GM12801 (cell line): ENCODE data around the gene CCDC107.

Experiments used
- TF ChIP-seq, protein P1 (sequence below): IDR thresholded peaks from one replicate; pipeline ENCODE4 v1.5.1; 2011; ENCODE audit warnings: control low read depth; ENCODE audit not compliant: insufficient read length; ENCODE audit errors: extremely low read depth

Gene CCDC107

DNA sequence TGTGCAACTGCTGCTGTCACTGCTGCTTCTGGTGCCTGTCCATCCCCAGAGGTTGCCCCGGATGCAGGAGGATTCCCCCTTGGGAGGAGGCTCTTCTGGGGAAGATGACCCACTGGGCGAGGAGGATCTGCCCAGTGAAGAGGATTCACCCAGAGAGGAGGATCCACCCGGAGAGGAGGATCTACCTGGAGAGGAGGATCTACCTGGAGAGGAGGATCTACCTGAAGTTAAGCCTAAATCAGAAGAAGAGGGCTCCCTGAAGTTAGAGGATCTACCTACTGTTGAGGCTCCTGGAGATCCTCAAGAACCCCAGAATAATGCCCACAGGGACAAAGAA lies 15.9 kb downstream of the CCDC107 start:
- TF ChIP-seq, protein P1, sequence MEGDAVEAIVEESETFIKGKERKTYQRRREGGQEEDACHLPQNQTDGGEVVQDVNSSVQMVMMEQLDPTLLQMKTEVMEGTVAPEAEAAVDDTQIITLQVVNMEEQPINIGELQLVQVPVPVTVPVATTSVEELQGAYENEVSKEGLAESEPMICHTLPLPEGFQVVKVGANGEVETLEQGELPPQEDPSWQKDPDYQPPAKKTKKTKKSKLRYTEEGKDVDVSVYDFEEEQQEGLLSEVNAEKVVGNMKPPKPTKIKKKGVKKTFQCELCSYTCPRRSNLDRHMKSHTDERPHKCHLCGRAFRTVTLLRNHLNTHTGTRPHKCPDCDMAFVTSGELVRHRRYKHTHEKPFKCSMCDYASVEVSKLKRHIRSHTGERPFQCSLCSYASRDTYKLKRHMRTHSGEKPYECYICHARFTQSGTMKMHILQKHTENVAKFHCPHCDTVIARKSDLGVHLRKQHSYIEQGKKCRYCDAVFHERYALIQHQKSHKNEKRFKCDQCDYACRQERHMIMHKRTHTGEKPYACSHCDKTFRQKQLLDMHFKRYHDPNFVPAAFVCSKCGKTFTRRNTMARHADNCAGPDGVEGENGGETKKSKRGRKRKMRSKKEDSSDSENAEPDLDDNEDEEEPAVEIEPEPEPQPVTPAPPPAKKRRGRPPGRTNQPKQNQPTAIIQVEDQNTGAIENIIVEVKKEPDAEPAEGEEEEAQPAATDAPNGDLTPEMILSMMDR = no peak

DNA sequence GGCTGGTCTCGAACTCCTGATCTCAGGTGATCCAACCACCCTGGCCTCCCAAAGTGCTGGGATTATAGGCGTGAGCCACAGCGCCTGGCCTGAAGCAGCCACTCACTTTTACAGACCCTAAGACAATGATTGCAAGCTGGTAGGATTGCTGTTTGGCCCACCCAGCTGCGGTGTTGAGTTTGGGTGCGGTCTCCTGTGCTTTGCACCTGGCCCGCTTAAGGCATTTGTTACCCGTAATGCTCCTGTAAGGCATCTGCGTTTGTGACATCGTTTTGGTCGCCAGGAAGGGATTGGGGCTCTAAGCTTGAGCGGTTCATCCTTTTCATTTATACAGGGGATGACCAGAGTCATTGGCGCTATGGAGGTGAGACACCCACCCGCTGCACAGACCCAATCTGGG lies 17.1 kb downstream of the CCDC107 start:
- TF ChIP-seq, protein P1 = no peak

DNA sequence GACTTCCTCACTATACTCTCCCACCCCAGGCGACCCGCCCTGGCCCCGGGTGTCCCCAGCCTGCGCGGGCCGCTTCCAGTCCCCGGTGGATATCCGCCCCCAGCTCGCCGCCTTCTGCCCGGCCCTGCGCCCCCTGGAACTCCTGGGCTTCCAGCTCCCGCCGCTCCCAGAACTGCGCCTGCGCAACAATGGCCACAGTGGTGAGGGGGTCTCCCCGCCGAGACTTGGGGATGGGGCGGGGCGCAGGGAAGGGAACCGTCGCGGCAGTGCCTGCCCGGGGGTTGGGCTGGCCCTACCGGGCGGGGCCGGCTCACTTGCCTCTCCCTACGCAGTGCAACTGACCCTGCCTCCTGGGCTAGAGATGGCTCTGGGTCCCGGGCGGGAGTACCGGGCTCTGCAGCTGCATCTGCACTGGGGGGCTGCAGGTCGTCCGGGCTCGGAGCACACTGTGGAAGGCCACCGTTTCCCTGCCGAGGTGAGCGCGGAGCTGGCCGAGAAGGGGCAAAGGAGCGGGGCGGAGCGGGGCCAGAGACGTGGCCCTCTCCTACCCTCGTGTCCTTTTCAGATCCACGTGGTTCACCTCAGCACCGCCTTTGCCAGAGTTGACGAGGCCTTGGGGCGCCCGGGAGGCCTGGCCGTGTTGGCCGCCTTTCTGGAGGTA lies 17.8 kb downstream of the CCDC107 start:
- TF ChIP-seq, protein P1 = no peak

DNA sequence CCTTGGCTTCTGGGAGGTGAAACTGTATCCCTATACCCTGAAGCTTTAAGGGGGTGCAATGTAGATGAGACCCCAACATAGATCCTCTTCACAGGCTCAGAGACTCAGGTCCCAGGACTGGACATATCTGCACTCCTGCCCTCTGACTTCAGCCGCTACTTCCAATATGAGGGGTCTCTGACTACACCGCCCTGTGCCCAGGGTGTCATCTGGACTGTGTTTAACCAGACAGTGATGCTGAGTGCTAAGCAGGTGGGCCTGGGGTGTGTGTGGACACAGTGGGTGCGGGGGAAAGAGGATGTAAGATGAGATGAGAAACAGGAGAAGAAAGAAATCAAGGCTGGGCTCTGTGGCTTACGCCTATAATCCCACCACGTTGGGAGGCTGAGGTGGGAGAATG lies 21.0 kb downstream of the CCDC107 start:
- TF ChIP-seq, protein P1 = no peak

DNA sequence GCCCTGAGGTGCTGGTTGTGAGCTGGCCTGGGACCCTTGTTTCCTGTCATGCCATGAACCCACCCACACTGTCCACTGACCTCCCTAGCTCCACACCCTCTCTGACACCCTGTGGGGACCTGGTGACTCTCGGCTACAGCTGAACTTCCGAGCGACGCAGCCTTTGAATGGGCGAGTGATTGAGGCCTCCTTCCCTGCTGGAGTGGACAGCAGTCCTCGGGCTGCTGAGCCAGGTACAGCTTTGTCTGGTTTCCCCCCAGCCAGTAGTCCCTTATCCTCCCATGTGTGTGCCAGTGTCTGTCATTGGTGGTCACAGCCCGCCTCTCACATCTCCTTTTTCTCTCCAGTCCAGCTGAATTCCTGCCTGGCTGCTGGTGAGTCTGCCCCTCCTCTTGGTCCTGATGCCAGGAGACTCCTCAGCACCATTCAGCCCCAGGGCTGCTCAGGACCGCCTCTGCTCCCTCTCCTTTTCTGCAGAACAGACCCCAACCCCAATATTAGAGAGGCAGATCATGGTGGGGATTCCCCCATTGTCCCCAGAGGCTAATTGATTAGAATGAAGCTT lies 21.8 kb downstream of the CCDC107 start:
- TF ChIP-seq, protein P1 = no peak

DNA sequence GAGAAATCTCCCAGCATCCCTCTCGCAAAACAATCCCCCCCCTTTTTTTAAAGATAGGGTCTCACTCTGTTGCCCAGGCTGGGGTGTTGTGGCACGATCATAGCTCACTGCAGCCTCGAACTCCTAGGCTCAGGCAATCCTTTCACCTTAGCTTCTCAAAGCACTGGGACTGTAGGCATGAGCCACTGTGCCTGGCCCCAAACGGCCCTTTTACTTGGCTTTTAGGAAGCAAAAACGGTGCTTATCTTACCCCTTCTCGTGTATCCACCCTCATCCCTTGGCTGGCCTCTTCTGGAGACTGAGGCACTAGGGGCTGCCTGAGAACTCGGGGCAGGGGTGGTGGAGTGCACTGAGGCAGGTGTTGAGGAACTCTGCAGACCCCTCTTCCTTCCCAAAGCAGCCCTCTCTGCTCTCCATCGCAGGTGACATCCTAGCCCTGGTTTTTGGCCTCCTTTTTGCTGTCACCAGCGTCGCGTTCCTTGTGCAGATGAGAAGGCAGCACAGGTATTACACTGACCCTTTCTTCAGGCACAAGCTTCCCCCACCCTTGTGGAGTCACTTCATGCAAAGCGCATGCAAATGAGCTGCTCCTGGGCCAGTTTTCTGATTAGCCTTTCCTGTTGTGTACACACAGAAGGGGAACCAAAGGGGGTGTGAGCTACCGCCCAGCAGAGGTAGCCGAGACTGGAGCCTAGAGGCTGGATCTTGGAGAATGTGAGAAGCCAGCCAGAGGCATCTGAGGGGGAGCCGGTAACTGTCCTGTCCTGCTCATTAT lies 22.4 kb downstream of the CCDC107 start:
- TF ChIP-seq, protein P1 = no peak

DNA sequence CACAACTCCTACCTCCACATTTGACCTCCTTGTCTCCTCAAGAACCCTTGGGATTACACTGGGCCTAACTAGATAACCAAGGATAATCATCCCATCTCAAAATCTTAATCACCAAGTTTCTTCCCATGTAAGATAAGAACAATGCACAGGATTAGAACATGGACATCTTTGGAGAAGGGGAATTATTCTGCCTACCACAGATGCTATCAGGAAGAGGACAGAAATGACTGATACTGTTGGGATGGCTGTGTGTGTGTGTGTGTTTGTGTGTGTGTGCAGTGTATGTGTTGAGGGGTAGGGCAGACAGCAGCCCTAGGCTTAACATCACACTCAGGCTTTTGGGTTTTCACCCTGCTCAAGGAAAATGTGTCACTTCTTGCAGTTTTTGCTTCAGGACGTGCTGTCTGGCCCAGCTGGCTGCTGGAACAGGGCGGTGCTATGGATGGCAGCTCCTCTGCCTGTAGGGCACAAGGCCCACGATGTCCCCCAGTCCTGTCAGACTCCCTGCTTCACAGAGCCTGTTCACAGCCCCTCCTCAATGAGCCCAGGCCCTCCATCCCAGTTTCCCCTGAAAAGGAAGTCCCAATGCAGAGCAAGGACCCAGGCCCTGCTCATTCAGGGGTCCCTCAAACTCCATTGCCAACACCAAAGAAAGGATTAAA lies 23.4 kb downstream of the CCDC107 start:
- TF ChIP-seq, protein P1 = no peak
